ENCODE data around the gene POLR2F. TPM values are rescaled to one million over a fixed set of nuclear protein-coding genes. Genes with fewer than 3 reads are reported as not detected.

The POLR2F gene
- total and polyA plus RNA-seq, 4 donors, result 21.4 to 152 (median 56.3) TPM

DNA sequence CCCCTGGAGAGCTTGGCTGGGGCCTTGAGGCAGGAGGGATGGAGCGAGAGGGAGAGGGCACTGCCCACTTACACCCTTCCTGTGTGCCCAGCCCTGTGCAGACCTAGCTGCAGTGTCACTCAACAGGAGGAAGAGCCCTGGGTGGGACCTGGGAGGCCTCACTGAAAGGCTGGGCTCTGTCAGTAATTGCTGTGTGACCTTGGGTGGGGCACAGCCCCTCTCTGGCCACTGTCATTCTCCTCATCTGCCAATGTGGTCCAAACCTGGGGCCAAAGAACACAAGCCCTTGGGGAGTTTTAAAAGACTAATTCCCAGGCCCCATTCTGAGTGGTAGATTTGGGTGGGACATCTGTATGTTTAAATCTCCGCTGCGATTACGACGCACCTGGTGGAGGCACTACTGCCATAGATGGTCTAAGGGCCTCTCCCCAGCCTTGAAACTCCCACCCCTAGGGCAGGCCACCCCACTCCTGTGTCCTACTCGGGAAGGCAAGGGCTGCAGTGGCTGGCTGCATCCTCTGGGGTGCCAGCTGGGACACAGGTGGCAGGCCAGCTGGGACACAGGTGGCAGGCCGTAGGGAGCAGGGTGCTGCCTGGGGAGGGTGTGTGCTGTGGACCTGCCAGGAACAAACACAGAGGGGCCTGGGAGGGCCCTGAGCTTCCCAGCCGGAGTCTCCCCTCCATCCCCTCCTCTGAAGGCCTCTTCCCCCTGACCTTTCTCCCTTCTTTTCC lies 43.2 kb downstream of the POLR2F start:
- no peak for DNase-seq (ENCODE audit: low spot score)
- 92% methylated on average over 8 of the region's 8 CpGs for WGBS
- Histone ChIP-seq H3K27me3 (ENCODE audit: control insufficient read depth in 4 of 4, insufficient read depth in 4 of 4, low read length in 3 of 4) (no peaks in the 10 kb centered on the region), H3K27ac (ENCODE audit: low read depth in 1 of 2, low read length in 2 of 2) (no peak overlapping the region), H3K9me3 (ENCODE audit: control insufficient read depth in 4 of 4, low read length in 3 of 4) (no peaks in the 10 kb centered on the region), H3K36me3 (ENCODE audit: control insufficient read depth in 4 of 4, insufficient read depth in 3 of 4, low read depth in 1 of 4, low read length in 3 of 4) (no peaks in the 10 kb centered on the region), H3K9ac (ENCODE audit: low read depth in 1 of 2, low read length in 2 of 2) (no peak overlapping the region), H3K4me1 (ENCODE audit: control insufficient read depth in 4 of 4, insufficient read depth in 4 of 4, low read length in 3 of 4) (no peaks in the 10 kb centered on the region), H3K4me3 (ENCODE audit: low read depth in 1 of 3, low read length in 3 of 3) (no peak overlapping the region)
- no peak for TF ChIP-seq NR2F2 (IDR thresholded peaks at IDR 0.05)
- TF ChIP-seq FOXA1 (IDR thresholded peaks at IDR 0.05), result no peak
- TF ChIP-seq REST (IDR thresholded peaks at IDR 0.05), result no peak
- TF ChIP-seq GABPA (IDR thresholded peaks at IDR 0.05 in 1 of 2, conservative IDR thresholded peaks at IDR 0.05 in 1 of 2), result no peak
- TF ChIP-seq HNF4G (IDR thresholded peaks at IDR 0.05), result no peak
- TF ChIP-seq EGR1 (IDR thresholded peaks at IDR 0.05; ENCODE audit: low read depth in 2 of 2), result no peak
- no peak for TF ChIP-seq RAD21 (IDR thresholded peaks at IDR 0.05)
- no peak for TF ChIP-seq MAX (IDR thresholded peaks at IDR 0.05)
- TF ChIP-seq RXRA (IDR thresholded peaks at IDR 0.05), result no peak
- no peak for TF ChIP-seq HNF4A (conservative IDR thresholded peaks at IDR 0.05)
- TF ChIP-seq JUND (IDR thresholded peaks at IDR 0.05), result no peak
- TF ChIP-seq, protein P1, sequence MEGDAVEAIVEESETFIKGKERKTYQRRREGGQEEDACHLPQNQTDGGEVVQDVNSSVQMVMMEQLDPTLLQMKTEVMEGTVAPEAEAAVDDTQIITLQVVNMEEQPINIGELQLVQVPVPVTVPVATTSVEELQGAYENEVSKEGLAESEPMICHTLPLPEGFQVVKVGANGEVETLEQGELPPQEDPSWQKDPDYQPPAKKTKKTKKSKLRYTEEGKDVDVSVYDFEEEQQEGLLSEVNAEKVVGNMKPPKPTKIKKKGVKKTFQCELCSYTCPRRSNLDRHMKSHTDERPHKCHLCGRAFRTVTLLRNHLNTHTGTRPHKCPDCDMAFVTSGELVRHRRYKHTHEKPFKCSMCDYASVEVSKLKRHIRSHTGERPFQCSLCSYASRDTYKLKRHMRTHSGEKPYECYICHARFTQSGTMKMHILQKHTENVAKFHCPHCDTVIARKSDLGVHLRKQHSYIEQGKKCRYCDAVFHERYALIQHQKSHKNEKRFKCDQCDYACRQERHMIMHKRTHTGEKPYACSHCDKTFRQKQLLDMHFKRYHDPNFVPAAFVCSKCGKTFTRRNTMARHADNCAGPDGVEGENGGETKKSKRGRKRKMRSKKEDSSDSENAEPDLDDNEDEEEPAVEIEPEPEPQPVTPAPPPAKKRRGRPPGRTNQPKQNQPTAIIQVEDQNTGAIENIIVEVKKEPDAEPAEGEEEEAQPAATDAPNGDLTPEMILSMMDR (IDR thresholded peaks at IDR 0.05; ENCODE audit: low read depth, low read length, missing input control), result no peak

- no peak for DNase-seq (ENCODE audit: low spot score)
- Histone ChIP-seq H3K4me1 (ENCODE audit: control insufficient read depth in 4 of 4, insufficient read depth in 4 of 4, low read length in 3 of 4) (no peaks in the 10 kb centered on the region), H3K4me3 (ENCODE audit: low read depth in 1 of 3, low read length in 3 of 3) (no peak overlapping the region), H3K9ac (ENCODE audit: low read depth in 1 of 2, low read length in 2 of 2) (no peak overlapping the region), H3K9me3 (ENCODE audit: control insufficient read depth in 4 of 4, low read length in 3 of 4) (no peaks in the 10 kb centered on the region), H3K36me3 (ENCODE audit: control insufficient read depth in 4 of 4, insufficient read depth in 3 of 4, low read depth in 1 of 4, low read length in 3 of 4) (no peaks in the 10 kb centered on the region), H3K27me3 (ENCODE audit: control insufficient read depth in 4 of 4, insufficient read depth in 4 of 4, low read length in 3 of 4) (no peaks in the 10 kb centered on the region), H3K27ac (ENCODE audit: low read depth in 1 of 2, low read length in 2 of 2) (no peak overlapping the region)
- WGBS, result 90% methylated on average over 7 of the region's 7 CpGs
- TF ChIP-seq SP1 (IDR thresholded peaks at IDR 0.05), result no peak
- no peak for TF ChIP-seq YY1 (IDR thresholded peaks at IDR 0.05)
- TF ChIP-seq JUND (IDR thresholded peaks at IDR 0.05), result no peak
- no peak for TF ChIP-seq MAX (IDR thresholded peaks at IDR 0.05)
- no peak for TF ChIP-seq HNF4G (IDR thresholded peaks at IDR 0.05)
- TF ChIP-seq TAF1 (conservative IDR thresholded peaks at IDR 0.05), result no peak
- TF ChIP-seq NR2F2 (IDR thresholded peaks at IDR 0.05), result no peak
Measured at GRCh38 chr22:37998543-37998942, 45.0 kb downstream of the POLR2F start.
